Astrocyte of the spinal cord (primary cell): ENCODE data around the gene NAIF1.
"Not testable (repeated sequence)": the region's sequence is repeated elsewhere in the genome, so short reads cannot be mapped to it uniquely, and the experiment has no call there.

Experiments used
- DNase-seq: peaks from one replicate; pipeline ENCODE4 v3.0.0; 2011; ENCODE audit warnings: low read depth, low spot score
- H3K4me3 ChIP-seq: 2 replicates; pipeline ENCODE4 v1.5.1; 2011; ENCODE audit warnings: low read depth, mild to moderate bottlenecking, low read length, moderate library complexity
- CTCF ChIP-seq: IDR thresholded peaks from 2 replicates; pipeline ENCODE4 v1.5.1; 2012; ENCODE audit warnings: low read depth, mild to moderate bottlenecking, low read length, inconsistent platforms
- in situ Hi-C: cut with HindIII; loops from 2 replicates; pipeline ENCODE4 v1.10.0; 2017; ENCODE audit warnings: low sequenced_read_pairs

The NAIF1 gene

GRCh38 chr9:128066713-128067644 is at the start of gene NAIF1:
Gene NAIF1 (minus strand): TSS chr9:128067320. CDS start chr9:128067101, 219 bp downstream.
- no peak for TF ChIP-seq CTCF
- in situ Hi-C loops = no loop called here
- H3K4me3 ChIP-seq = peak within 1 kb of the TSS; percentile 77
- DNase-seq = peak; percentile 100

DNA sequence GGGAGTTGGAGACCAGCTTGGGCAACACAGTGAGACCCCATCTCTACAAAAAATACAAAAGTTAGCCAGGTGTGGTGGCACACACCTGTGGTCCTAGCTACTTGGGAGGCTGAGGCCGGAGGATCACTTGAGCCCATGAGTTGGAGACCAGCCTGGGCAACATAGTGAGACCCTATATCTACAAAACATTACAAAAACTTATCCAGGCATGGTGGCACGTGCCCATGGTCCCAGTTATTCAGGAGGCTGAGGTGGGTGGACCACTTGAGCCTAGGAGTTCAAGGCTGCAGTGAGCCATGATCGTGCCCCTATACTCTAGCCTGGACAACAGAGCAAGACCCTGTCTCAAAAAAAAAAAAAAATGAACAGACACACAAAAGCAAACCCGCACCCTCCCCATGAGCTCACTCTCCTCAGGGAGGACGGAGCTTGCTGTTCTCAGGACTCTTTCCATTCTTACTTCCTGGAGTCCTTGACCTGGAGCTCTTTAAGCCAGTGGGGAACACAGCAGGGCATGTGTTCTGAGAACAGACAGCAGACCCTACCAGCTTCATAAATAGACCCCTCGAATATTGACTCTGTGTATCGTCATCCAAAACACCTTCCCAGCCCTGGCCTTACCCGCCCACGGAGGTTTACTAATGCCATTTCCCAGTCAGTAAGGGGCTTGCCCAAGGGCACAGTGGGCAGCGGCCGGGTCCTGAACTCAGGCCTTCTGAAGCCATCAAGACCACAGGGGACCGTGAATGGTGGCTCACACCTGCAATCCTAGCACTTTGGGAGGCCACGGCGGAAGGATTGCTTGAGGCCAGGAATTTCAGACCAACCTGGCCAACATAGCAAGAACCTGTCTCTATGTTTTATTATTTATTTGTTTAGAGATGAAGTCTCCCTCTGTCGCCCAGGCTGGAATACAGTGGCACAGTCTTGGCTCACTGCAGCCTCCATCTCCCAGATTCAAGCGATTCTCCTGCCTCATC is 49.3 kb upstream of the NAIF1 start:
- no peak for TF ChIP-seq CTCF

DNA sequence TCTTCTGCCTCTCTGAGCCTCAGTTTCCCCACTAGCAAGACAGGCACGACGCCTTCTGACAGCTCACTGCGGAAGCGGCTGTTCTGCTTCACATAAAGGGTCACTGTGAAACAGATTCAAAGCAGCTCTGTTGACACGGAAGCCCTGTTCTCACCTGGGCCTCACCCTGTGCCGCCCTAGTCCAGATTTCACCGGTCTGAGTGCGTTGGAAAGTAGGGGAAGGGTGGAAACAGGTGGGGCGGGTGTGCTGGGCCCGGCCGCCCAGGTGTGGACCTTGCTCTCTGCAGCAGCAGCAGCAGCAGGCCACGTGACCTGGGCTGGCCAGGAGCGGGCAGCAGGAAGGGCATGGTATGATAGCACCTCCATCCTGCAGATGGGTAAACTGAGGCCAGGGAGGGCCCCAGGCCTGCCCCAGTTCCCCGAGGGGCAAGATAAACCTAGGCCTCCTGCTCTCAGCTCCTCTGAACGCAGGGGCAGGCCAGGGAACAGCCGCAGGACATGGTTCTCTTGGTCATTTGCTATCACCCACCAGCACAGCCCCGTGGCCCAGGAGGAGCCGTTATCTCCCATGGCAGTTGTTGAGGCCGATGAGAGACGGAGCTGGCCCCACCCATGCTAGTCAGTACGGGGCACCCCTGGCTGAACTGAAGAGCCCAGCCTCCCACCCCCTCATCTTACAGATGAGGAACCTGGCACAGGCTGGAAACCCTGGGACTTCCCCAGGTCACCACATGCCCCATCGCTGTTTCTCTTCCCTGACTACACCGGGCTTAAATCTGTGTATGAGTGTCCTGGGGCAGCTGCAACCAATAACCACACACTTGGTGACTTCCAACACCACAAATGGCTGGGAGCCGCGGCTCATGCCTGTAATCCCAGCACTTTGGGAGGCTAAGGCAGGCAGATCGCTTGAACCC is 48.3 kb upstream of the NAIF1 start:
- no peak for TF ChIP-seq CTCF
- no peak overlapping the region for H3K4me3 ChIP-seq
- in situ Hi-C loops = no loop called here
- no peak for DNase-seq

More for the DNA sequence above, 49.3 kb upstream of the NAIF1 start:
- no peak for DNase-seq
- H3K4me3 ChIP-seq = no peak overlapping the region
- in situ Hi-C loops = no loop called here

DNA sequence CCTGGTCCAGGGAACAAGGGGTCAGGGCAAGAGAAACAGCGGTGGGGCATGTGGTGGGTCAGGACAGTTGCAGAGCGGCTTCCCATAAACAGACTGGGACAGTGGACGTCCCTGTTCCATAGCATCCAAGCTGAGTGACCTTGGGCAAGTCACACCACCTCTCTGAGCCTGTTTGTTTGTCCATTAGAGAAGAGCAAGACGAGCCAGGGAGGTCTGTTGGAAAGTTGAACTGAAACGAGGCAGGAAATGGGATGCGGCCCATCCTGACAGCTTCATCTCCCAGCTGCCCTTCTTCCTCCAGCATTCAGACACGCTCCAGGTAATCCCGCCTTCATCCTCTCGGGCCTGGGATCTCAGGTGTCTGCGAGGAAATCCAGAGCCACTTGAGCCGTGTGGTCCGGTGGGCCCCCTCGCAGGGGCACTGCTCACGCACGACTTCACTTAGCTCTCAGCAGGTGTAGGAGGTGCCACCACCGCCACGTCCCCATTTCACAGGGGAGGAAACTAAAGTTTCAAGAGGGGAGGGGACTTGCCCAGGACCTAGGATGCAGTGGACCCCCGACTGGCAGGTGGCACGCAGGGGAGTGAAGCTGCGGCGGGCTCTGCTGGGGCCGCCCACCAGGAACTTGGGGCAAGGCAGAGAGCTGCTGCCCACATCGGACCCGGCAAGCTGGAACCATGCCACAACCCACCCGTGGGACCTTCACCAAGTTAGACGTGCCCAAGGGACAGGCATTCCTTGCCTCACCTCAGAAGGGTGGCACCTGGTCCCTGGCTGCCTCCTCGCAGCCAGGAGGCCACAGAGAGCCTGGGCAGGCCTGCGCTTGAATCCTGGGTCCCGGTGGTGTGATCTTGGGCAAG is 47.4 kb upstream of the NAIF1 start:
- no peak for DNase-seq
- H3K4me3 ChIP-seq = no peak overlapping the region
- no peak for TF ChIP-seq CTCF
- in situ Hi-C loops = no loop called here

- TF ChIP-seq CTCF = no peak
- no peak overlapping the region for H3K4me3 ChIP-seq
- DNase-seq = no peak
- in situ Hi-C loops = no loop called here
Measured at GRCh38 chr9:128113526-128114325, 46.6 kb upstream of the NAIF1 start.

DNA sequence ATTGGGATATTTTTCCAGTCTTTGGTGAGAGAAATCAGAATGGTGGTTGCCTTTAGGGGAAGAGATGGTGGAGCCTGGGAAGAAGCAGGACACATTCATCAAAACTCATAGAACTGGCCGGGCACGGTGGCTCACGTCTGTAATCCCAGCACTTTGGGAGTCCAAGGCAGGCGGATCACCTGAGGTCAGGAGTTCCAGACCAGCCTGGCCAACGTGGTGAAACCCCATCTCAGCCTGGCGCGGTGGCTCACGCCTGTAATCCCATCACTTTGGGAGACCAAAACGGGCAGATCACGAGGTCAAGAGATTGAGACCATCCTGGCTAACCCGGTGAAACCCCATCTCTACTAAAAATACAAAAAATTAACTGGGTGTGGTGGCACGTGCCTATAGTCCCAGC is 44.6 kb upstream of the NAIF1 start:
- in situ Hi-C loops, H3K4me3 ChIP-seq, DNase-seq: not testable (repeated sequence)
